ENCODE results near the gene ELMOD3. TPM values are rescaled to one million over a fixed set of nuclear protein-coding genes. Genes with fewer than 3 reads are reported as not detected.

The ELMOD3 gene
- total RNA-seq, 2 donors from 2014 or later, result 21.4 to 38.7 TPM

DNA sequence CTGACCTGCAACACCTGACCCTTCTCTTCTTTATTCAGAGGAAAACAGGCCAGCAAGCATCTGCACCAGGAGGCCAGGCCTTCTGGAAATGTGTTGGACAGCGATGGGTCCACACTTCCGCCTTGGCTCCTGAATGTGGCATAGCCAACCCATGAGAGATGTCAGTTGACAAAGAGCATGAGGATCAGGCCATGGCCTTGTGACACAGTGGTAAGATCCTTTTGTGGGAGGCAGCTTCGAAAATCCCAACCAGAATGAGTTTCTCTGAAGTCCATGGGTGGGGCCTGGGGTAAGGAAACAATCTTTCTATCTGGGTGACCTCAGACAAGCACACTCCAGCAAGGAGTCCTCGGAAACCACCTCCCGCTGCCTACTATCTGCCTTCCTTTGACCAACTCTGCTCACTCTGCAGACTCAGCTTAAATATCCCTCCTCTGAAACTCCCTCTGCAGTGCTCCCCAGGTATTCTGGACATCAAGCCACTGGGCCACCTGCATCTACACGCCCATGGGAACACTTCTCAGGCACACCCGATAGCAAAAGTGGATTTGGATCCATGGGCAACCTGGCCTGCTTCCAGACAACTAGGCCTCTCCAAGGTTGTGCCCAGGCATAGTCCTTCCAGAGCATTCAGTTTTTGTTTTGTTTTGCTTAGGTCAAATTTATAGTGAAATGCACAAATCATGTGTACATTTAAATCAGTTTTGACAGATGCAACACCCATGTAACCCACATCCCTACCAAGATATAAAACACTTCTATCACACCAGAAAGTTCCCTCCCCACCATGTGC is 60.4 kb downstream of the ELMOD3 start:
- Histone ChIP-seq H3K4me1 (ENCODE audit: control insufficient read depth in 1 of 2, low read depth in 2 of 2) (peaks cover 7 to 24% of the 10 kb centered on the region in 2 donors), H3K4me3 (no peak overlapping the region), H3K27ac (no peak overlapping the region), H3K36me3 (no peaks in the 10 kb centered on the region), H3K27me3 (replicated peaks; ENCODE audit: insufficient read depth) (no peaks in the 10 kb centered on the region), H3K9me3 (no peaks in the 10 kb centered on the region)
- TF ChIP-seq, protein P1, sequence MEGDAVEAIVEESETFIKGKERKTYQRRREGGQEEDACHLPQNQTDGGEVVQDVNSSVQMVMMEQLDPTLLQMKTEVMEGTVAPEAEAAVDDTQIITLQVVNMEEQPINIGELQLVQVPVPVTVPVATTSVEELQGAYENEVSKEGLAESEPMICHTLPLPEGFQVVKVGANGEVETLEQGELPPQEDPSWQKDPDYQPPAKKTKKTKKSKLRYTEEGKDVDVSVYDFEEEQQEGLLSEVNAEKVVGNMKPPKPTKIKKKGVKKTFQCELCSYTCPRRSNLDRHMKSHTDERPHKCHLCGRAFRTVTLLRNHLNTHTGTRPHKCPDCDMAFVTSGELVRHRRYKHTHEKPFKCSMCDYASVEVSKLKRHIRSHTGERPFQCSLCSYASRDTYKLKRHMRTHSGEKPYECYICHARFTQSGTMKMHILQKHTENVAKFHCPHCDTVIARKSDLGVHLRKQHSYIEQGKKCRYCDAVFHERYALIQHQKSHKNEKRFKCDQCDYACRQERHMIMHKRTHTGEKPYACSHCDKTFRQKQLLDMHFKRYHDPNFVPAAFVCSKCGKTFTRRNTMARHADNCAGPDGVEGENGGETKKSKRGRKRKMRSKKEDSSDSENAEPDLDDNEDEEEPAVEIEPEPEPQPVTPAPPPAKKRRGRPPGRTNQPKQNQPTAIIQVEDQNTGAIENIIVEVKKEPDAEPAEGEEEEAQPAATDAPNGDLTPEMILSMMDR (IDR thresholded peaks at IDR 0.05), result no peak
- DNase-seq (ENCODE audit: low spot score), result no peak
- ATAC-seq (ENCODE audit: insufficient number of reproducible peaks, low FRiP score, low read depth), result no peak

DNA sequence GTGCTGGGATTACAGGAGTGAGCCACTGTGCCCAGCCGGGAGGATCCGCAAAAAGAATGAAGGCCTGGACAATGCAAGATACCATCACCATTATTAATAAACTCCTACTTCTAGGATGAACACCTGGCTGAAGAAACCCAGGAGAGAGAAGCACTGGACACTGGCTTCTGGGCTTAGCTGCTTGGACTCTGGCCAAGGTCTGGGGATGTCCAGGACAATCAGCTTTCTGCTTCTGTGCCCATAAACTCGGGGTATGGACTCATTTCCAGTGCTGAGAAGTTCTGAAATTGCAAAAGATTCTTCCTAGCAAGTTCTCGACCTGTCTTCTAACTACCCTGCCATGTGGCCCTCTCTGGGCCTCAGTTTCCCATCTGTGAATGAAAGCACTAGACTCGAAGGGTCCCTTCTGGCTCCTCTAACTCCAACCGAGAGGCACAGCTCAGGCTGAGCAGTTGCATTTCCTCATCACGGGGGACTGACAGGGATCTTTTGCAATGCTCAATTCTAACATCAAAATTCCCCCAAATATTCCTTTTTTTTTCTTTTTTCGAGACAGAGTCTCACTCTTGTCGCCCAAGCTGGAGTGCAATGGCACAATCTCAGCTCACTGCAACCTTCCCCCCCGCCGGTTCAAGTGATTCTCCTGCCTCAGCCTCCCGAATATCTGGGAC is 61.5 kb downstream of the ELMOD3 start:
- no peaks in the 10 kb centered on the region for H3K36me3 ChIP-seq
- H3K4me3 ChIP-seq, result no peak overlapping the region
- H3K9me3 ChIP-seq, result no peaks in the 10 kb centered on the region
- no peak overlapping the region for H3K27ac ChIP-seq
- no peaks in the 10 kb centered on the region for H3K27me3 ChIP-seq (replicated peaks; ENCODE audit: insufficient read depth)
- ATAC-seq (ENCODE audit: insufficient number of reproducible peaks, low FRiP score, low read depth), result no peak
- peaks cover 15 to 30% of the 10 kb centered on the region in 2 donors for H3K4me1 ChIP-seq (ENCODE audit: control insufficient read depth in 1 of 2, low read depth in 2 of 2)
- no peak for DNase-seq (ENCODE audit: low spot score)
- TF ChIP-seq, protein P1 (IDR thresholded peaks at IDR 0.05), result no peak

DNA sequence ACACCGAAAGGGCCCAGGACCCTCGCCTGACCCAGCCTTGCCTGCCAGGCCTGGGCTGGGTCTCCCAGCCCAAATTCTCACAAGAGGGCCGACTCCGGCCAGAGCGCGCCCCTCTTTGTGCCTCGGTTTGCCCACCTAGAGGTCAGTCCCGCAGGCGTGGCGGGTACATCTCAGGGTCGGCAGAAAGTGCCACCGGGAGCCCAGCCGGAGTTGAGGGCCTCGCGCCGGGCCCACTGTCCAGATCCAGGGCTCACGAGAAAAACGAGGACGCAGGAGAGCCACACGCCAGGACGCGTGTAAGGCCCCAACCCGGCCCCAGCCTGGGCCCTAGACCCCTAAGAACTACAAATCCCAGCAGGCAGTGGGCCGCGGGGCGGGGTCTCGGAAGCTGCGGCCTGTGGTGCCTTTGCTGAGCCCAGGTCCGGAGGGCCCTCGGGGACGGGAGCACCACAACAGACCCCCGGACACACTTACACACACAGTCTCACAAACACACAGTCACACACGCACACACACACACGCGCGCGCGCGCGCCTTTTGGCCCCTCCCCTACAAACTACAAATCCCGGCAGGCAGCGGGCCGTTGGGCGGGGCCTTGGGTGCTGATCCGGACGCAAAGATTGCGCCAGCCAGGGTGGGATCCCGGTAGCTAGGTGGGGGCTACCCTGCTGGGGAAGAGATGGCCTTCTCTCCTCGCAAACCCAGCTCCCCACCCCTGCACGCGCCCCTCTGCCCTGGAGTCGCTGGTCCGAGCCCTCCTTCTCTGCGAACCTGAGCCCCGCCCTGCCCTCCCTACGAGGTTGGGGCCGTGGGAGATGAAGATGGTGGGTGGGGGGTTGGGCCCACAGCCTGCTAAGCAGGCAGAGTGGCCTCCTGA is 63.8 kb downstream of the ELMOD3 start, which contains the start of gene SH2D6:
TSS of gene SH2D6 (plus strand) at position 583 of the 877 bp plus-strand sequence. CDS start 10,752 bp downstream, outside the sequence.
- peak within 1 kb of the TSS; percentile 89 for H3K4me3 ChIP-seq
- H3K4me1 ChIP-seq (ENCODE audit: control insufficient read depth in 1 of 2, low read depth in 2 of 2), result peaks cover 15 to 36% of the 10 kb centered on the region in 2 donors
- H3K9me3 ChIP-seq, result no peaks in the 10 kb centered on the region
- no peaks in the 10 kb centered on the region for H3K36me3 ChIP-seq
- H3K27ac ChIP-seq, result peak within 1 kb of the TSS; percentile 81 to 87
- TF ChIP-seq, protein P1 (IDR thresholded peaks at IDR 0.05), result no peak
- H3K27me3 ChIP-seq (replicated peaks; ENCODE audit: insufficient read depth), result no peaks in the 10 kb centered on the region
- ATAC-seq (ENCODE audit: insufficient number of reproducible peaks, low FRiP score, low read depth) (peak; percentile 54), DNase-seq (ENCODE audit: low spot score) (peak; percentile 49)

DNA sequence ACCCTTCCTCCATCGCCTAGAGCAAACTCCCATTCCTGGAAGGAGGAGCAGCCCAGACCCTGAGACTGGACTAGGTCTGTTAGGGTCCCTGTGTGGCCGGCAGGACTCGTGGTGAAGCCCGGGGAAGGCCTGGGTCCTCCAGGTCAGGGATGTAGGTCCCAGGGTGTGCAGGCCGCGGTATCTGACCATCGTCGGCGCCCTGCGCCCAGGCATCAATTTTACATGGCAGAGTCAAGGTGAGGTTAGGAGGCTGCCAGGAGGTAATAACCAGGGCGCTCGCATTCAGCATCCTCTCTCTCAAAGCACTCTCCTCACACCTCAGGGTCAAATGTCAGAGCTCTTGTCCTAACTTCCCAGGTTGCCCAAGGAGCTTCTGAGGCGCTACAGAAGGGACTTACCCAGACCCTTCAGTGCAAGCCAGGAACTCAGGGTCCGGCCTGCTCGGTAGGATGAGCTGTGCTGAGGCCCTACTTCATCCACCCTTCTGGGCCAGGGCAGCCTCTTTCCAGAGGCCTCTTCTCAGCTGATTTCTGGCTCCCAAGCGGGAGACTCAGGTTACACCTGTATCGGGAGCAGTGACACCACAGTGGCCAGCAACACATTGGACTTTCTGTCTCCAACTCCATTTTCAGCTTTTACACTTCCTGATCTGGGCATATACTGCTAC is 64.6 kb downstream of the ELMOD3 start:
- no peaks in the 10 kb centered on the region for H3K9me3 ChIP-seq
- TF ChIP-seq, protein P1 (IDR thresholded peaks at IDR 0.05), result no peak
- peak overlapping the region; percentile 81 to 87 for H3K27ac ChIP-seq
- DNase-seq (ENCODE audit: low spot score) (no peak), ATAC-seq (ENCODE audit: insufficient number of reproducible peaks, low FRiP score, low read depth) (no peak)
- H3K36me3 ChIP-seq, result no peaks in the 10 kb centered on the region
- no peaks in the 10 kb centered on the region for H3K27me3 ChIP-seq (replicated peaks; ENCODE audit: insufficient read depth)
- peak overlapping the region; percentile 89 for H3K4me3 ChIP-seq
- peaks cover 15 to 33% of the 10 kb centered on the region in 2 donors for H3K4me1 ChIP-seq (ENCODE audit: control insufficient read depth in 1 of 2, low read depth in 2 of 2)

Measured in thoracic aorta (tissue), 2 donors.